GM19438 (cell line): ENCODE measurements around the gene TSPAN32.

Experiments used
- ATAC-seq: cut with Tn5 transposase; IDR thresholded peaks from one replicate; pipeline ENCODE4 v1.9.1; 2021; ENCODE audit warnings: low read depth; ENCODE audit not compliant: unreplicated experiment

Gene TSPAN32

DNA sequence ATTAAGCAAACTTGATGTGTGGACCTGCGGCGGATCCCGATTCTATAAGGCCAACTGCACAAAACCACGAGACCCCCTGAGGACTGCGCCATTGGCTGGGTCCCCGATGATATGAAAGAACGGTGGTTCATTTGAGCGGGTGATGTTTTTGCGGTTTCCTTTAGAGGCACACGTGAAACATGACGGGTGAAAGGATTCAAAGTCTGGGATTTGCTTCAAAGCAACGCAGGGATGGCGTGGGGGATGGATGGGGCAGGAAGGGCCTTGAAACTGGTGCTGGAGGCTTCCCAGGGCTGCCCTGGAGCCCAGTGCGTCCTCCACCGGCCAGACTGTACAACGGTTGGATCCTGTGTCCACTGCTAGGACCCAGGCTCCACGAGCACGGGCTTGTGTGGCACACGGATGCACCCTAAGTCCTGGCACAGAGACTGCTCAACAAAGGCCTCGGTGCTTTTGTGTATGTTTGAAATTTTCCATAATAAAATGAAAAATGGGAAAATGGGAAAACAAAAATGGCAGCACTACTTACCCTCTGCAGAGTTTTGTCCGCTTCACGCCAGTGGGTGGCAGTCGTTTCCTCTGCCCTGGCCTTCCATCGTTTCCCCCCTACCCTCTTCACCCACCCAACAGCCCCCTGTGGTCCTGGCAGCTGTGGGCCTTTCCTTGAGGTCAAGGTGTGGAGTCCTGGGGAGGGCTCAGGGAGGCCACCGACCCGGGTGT, 35.1 kb upstream of the TSPAN32 start:
- ATAC-seq: no peak

DNA sequence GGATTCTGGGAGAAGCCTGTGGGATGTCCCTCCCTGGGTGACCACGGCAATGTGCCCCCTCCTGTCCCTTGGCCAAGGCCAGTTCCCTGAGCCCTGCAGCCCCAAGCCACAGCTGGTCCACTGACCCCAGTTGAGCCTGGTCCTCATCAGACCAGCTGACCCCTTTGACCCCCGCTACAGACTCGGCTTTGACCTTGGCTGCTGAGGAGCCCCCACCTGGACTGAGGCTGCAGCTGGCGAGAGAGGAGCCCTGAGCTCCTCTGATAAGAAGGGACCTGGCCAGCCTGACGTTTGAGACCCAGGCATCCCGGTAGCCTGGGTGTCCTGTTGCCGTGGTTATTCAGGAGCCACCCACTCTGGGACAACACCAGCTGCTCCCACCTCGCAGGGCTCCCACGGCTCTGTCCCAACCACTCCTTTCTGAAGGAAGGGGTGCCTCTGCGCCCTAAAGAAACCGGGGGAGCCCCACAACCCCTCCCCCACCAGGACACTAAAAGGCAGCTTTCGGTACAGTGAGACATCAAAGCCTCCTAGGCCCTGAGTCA, 34.4 kb upstream of the TSPAN32 start:
- ATAC-seq: no peak

DNA sequence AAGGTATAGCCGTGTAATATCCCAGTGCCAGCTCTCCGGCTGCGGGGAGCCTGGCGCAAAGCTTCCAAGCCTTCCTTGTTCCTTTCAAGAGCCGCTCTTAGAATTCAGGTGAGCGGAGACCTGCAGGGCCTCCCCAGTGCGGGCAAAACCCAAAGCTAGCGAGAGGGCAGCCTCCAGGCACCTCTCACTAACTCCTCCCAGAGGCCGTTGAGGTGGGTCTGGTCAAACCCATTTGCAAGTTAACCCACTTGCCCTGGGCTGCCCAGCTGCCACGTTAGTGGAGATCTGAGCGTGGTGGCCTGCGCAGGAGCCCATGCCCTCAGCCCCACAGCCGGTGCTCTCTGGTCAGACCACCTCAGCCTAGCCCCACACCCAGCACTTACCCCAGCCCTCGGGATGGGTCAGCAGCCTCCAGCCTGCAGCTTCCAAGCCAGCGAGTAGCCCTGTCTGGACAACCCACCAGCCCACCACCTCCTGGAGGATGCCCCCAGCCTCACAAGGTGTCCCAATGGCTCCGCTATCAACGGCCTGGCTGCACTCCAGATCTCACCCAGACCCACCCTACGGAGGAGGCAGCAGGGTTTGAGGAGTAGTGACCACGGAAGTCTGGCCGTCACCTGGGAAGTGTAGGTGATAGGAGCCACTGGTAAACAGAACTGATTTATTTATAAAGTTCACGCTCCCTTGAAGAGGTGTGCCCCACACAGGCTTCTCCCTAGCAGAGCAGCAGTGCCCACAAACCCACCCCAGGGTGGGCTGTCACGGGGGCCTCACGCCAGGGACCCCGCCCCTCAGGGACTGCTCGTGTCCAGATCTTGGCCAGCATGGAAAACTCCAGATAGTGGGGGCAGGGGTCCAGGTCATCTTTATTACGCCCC, 33.7 kb upstream of the TSPAN32 start:
- ATAC-seq: no peak

DNA sequence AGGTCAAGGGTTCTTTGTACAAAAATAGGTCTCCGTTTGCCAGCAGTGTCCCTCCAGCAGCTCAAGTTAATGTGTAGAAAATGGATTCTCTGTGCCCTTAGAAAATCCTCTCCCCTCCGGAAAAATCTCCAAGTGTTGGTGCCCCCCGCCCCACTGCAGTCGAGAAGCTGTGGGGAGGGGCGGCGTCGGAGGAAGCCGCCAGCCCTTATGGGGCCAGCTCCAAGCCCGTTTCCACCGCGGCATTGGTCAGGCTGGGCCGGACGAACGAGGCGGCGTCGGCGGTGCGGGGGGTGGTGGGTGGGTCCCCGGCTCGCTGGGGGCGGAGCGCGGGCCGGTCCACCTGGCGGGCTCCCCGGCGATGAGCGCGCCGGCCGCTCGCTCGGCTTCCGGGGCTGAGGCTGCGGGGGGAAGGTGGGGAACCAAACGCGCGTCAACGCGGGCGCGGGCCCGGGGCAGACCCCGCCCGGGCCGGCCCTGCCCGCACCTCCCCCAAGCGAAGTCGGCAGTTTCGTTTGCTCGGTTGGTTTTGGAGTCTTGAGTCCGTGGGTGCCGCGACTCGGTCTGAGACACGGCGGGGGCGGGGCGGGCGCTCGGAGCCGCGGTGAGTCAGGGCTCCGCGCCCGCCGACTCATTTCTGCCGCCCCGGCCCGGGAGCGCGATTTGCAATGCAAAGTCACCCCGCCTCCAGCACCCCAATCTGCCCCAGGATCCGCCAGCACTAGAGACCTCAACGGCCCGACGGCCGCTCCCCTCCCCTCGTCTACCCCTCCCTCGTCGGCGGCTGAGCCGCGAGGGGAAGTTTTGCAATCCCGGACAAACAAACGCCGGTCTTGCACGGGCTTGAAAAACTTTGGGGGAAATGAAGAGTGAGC, 32.8 kb upstream of the TSPAN32 start:
- no peak for ATAC-seq

DNA sequence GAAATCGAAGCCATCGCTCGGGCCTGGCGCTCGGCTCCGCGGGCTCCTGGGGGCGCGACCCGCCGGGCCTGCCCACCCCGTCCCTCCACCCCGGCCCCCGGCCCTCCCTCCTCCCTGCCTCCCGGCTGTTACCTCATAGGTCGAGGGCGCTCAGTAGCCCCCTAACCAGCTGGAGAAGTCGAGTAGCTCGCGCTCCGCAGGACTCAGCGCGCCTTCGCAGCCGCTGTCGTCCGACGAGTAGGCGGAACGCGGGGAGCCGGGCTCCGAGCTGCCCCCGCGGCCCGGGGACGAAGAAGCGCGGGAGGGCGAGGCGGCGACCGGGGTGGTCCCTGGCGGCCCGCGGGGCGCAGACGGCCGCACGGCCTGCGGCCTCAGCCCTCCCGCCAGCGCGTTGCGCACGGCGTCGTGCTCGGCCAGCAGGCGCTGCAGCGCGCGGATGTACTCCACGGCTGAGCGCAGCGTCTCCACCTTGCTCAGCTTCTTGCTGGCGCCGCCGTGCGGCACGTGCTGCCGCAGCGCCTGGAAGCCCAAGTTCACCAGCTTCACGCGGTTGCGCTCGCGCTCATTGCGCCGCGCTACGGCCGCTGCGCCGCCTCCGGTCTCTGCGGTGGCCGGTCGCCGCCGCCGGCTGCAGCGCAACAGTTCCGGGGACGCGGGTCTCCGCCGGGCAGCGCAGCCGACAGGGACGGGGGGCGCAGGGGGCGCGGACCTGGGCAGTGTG, 32.1 kb upstream of the TSPAN32 start:
- no peak for ATAC-seq

DNA sequence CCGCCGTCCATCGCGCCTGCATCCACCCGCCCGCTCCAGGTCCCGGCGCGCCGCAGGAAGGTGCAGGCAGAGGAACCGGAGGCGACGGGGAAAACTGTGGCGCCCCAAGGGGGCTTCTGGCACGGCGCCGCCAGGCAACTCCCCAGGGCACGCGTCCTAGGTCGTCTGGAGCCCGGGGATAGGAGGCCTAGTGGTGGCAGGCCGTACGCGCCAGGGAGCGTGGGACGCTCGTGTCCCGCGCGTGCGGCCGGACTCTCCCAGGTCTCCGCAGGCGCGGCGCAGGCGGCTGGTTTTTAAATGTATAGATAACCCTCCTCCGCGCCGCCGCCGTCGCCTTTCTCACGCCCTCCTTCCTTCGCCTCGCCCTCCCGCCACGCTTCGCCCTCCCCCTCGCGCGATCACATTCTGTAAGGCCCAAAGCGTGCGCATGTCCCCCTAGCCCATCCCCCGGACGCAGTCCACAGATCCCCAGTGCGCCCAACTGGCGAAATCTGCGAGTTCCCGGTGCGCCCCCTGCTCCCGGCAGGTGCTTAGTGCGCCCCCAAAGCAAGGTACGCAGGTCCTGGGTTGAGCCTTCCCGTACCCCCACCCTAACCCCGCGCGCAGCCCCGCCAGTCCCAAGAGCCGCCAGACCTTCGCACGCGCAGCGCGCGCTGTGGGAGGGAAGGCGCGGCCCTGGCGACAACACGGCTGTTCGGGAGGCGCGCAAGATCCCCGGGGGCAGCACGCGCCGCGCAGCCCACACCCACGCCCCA, 31.3 kb upstream of the TSPAN32 start, which contains the start of gene ASCL2:
ASCL2 (minus strand) TSS at position 267 of the 755 bp plus-strand sequence; CDS start at position 11, 256 bp downstream.
- no peak for ATAC-seq

DNA sequence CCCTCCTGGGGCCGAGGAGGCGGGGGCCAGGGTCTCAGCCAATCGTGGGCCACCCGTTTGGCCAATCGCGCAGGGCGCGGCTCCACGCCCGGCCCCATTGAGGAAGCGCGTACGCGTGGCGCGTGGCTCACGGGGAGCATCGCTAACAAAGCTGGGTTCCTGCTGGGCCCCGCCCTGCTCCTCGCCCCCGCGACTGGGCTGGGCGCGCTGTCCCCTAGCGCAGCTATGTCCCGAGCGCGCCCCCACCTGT, 30.8 kb upstream of the TSPAN32 start:
- no peak for ATAC-seq

DNA sequence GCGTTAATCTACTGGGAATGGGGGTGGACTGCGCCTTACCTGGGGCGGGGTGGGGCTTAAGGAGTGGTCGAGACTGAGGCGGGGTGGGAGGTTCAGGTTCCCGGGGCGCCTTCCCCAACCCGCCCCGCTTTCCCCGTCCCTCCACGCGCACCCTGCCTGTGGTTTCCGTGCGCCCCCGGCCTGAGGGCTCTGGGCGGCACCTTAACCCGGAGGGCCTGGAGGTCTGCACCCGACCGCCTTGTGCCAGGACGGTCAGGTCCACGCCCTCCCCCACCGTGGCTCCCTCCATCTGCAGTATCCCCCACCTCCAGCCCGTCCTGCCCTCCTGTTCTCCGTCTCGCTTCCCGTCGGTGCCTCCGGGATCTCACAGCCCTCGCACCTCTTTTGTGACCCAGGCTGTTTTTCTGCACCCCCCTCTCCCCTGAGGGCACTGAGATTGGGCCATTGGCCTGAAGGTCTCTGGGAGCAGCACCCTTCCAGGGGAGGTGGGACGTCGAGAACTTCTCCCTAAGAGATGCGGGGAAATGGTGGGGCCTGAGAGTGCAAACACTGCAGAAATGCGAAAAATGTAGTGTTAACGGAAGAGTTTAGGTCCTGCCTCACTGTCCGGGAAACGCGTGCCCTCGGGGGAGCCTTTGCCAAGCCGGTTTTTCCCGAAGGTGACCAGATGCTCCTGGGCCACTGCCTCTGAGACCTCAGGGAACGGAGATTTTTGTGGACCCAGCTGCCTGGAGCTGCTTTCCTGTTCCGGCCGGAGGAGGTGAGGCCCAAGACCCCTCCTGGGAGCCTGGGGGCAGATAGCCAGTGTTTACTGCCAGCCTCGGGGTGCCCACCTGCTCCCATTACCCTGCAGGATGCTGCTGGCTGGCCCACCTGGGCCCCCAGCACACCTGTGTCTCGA, 30.2 kb upstream of the TSPAN32 start:
- ATAC-seq: no peak

DNA sequence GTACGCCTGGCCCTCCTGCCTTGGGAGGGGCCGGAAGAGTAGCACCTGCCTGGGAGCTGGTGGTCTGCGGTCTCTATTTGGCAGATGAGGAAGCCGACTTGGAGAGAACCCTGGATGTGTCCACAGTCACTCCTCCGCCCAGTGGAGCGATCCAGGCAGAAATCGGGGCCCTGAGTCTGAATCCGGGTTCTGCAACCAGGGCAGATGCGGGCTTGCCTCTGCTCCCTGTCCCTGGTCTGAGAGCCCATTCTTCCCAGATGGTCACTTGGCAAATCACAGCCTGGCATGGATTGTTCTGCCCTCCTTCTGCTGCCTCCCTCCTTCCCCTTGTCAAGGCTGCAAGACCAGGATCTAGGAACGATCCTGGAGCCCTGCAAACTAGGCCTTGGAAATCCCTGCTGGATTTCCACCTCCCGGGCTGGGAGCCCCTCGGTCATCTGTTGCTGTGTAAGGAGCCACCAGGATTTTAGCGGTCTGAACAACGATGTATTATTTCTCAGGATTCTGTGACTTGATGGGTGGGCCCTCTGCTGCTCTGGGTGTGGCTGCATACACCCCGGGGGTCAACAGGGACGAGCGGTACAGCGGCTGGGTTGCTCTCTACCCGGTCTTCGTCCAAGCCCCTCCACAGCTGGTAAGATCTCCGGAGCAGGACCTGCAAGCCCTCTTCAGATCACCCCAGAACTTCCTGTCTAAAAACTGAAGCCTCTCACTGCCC, 29.4 kb upstream of the TSPAN32 start:
- no peak for ATAC-seq

DNA sequence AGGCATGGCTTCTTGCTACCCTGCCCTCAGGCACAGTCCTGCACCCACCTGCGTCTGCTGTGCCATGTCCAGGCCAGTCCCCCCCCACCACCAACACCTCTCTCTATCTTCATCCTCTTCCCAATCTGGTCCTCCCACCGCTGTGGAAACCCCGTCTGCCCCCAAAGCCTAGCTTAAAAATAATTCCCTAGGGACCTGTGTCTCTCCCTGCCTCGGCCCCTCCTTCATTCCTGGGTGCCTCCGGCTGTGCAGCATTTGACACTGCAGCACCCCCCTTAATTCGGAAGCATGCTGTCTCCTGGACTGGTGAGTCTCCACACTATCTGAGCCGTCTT, 28.9 kb upstream of the TSPAN32 start:
- no peak for ATAC-seq

DNA sequence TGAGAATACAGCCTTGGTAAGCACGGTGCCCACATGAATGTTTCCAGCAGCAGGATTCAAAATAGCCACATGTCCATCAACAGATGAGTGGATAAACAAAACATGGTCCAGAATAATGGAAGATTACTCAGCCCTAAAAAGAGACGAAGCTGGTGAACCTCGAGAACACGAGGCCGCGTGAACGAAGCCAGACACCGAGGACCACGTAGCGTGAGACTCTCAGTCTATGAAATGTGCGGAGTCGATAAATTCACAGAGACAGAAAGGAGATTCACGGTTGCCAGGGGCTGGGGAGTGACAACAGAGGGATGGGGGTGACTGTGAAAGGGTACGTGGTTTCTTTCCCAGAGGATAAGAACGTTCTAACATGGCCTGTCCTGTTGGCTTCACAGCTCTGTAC, 28.5 kb upstream of the TSPAN32 start:
- ATAC-seq: no peak

DNA sequence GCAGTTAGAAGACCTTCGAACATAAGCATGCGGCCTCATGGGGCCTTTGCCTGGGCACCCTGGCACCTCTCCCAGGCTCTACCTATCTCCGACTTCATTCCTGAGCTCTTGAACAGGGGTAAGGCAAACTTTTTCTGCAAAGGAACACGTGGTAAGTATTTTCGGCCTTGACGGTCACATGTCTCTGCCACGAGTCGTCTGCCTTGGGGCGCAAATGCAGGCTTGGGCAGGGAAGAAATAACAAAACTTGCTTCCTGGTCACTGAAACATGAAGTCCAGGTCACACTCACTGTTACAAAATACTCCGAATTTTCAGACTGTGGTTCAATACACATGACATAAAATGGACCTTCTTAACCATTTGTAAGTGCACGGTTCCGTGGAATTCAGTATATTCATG, 28.0 kb upstream of the TSPAN32 start:
- ATAC-seq: no peak

DNA sequence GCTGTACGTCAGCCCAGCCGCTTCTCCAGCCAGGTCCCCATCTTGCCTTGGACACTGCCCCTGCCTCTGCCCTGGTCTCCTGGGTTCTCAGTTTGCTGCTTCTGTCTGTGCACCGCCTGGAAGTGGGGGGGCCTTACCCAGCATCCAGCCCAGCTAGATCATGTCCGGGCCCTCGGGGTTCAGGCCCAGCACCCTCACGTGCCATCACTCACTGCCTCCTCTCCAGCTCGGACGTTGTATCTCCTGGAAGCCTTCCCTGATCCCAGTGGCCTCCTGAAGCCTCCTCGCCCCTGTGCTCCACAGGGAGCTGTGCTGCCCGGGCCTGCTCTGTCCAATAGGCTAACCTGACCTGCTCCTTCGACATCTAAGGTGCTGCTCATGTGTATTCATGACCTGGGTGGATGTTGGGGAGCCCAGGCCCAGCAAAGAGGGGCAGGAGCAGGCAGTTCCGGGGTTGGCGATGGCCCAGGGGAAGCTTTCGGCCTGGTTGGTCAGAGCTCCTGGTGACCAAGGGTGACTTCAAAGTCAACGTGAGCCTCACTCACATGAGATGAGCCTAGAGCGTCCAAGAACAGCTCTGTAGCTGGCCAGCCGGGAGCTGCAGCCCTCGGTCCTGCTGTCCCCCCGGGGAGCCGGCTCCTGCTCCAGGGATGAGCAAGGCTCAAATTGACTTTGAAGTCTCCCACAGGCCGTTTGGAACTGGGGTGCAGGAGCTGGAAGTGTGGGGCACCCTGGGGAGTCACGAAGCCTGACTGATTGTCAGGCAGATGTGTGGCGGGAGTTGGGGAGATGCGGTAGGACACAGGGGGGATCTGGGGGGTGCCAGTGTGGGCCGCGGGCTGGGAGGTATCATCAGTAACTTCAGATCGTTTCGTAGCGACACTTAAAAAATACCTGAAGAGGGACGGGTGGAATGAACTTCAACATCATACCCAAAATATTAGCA, 26.2 kb upstream of the TSPAN32 start:
- ATAC-seq: no peak

DNA sequence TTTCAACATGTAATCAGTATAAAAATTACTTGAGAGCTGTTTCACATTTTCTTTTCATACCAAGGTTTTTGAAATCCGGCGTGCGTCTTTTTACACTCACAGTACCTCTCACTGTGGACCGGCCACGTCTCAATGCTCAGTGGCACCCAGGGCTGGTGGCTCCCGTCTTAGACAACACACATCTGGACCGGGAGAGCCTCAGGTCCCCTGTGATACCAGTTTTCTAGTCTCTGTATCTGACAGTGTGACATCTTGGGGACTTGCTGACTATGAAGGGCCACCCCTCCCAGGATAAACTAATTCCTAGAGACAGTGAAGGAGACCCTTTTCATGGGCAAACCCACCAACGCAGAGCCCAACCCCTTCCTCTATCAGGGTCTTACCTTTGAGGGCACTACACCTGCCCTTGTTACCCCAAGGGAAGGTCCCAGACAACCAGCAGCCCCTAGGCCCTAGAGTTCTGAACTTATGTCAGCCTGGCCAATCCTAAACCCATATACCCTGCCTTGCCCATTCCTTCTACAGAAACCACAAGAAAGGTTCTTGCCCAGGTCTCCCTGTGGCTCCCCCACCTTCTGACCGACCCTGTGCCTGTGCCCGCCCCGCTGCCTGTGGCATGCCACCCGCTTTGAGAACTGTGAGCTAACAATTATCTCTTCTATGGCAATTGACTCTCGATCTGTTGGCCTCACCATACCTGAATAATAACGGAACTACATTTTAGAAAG, 25.4 kb upstream of the TSPAN32 start:
- no peak for ATAC-seq

DNA sequence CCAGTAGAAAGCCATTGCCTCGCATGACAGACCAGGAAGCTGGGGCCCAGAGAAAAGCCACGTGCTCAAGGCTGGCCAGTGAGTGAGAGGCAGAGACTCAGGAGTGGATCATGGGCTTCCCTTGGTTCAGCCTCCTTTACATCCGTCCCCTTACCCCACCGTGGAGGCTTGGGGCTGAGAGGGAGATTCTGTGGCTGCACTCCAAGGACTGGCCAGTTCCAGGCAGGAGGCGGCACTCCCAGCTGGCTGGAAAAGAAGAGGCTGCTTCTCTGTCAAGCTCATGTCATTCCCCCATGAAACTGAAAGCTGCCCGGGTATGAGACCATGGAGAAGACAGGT, 24.8 kb upstream of the TSPAN32 start:
- ATAC-seq: no peak

DNA sequence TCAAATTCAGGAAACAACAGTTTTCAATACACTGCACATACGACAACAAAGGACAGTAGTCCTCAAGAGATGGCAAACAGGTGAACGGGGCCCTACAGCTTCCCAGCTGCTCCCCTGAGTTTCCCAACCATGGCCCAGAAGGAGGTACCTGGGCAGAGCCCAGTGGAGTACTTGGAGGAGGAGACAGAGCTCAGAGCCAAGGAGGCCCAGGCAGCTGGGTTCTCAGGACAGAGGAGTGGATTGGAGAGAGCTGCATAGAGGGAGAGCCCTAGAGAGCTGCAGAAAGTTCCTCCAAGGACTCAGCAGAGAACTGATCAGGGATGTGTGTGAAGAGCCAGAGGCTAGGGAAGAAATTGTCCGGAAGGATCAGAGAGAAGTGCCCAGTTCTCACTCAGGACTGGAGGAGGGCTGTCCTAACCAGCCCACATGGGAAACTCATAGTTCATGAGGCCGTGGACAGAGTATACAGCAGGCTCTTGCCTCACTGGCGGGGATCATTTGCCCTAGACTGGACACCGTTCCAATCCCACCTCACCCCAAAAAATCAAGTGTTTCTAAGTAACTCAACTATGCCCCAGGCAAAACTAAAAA, 23.8 kb upstream of the TSPAN32 start:
- ATAC-seq: no peak
